ENCODE results near the gene SUSD6.

DNA sequence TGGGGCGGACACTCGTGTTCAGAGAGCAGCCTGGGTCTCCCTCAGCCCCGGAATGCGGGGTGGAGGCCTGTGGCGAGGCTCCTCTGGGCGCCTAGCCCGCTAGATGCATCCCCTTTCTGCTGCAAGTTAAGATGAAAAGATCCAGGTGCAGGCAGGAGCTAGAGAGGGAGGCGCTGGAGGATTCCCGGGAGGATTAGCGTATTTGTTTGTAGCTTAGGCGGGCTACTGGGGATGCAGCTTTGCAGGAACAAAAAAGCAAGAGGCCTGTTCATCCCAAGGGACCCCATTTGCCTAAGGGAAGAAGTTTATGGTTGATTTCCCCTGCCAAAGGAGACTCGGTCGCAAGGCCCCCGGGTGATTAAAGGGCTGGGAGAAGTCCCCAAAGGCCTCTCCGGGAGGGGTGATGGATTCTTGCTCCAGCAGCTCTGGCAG, 37.5 kb upstream of the SUSD6 start:
- TF ChIP-seq, protein P1, sequence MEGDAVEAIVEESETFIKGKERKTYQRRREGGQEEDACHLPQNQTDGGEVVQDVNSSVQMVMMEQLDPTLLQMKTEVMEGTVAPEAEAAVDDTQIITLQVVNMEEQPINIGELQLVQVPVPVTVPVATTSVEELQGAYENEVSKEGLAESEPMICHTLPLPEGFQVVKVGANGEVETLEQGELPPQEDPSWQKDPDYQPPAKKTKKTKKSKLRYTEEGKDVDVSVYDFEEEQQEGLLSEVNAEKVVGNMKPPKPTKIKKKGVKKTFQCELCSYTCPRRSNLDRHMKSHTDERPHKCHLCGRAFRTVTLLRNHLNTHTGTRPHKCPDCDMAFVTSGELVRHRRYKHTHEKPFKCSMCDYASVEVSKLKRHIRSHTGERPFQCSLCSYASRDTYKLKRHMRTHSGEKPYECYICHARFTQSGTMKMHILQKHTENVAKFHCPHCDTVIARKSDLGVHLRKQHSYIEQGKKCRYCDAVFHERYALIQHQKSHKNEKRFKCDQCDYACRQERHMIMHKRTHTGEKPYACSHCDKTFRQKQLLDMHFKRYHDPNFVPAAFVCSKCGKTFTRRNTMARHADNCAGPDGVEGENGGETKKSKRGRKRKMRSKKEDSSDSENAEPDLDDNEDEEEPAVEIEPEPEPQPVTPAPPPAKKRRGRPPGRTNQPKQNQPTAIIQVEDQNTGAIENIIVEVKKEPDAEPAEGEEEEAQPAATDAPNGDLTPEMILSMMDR (conservative IDR thresholded peaks at IDR 0.05) = no peak
- no peak for TF ChIP-seq ZFX (IDR thresholded peaks at IDR 0.05)
